ENCODE data around the gene TNFRSF19. TPM values are rescaled to one million over a fixed set of nuclear protein-coding genes. Genes with fewer than 3 reads are reported as not detected.

TNFRSF19 gene
- total RNA-seq, 2 donors from 2014 or later = 5.4 to 6.9 TPM

DNA sequence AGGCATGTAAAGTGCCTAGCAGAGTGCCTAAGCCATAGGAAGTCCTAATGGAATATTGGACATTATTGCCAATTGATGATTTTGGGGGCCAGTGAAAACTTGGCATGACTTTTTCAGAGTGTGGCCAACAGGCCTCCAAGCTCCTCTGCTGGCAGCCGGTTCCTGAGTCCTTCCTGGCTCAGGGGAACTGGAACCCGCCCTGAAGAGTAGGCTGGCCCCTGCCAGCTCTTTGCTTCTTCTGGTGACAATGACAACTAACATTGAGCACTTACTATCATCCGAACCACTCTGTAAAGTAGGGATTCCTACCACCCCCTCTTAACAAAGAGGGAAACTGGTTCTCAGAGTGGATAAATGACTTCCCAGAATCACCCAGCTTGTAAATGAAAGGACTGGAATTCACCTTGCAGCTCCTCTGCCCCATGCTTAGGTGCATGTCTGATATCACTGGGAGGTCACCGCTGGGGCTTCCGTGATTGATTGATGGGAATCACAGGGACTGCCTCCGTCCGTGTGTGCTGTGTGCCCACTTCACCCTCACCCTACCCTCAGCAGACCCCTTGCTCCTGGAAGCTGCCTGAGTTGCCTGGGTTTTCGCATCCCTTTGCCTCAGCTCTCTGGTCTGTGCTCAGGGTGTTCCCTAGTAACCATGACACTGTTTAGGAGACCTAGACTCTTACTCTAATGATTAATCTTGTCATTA is 50.6 kb downstream of the TNFRSF19 start:
- Histone ChIP-seq H3K9me3 (no peaks in the 10 kb centered on the region), H3K36me3 (replicated peaks in 1 of 2; ENCODE audit: insufficient read depth in 1 of 2, low read depth in 2 of 2) (no peaks in the 10 kb centered on the region), H3K27ac (peak overlapping the region in 2 of 4 donors; percentile 41 to 52), H3K27me3 (no peaks in the 10 kb centered on the region), H3K4me3 (no peak overlapping the region), H3K4me1 (no peaks in the 10 kb centered on the region)
- 52 to 61% methylated on average over 7 to 8 of the region's 8 CpGs for WGBS, 2 donors
- DNase-seq (no peak), ATAC-seq (peak; percentile 38)
- no peak for TF ChIP-seq POLR2A (IDR thresholded peaks at IDR 0.05)
- TF ChIP-seq, protein P1, sequence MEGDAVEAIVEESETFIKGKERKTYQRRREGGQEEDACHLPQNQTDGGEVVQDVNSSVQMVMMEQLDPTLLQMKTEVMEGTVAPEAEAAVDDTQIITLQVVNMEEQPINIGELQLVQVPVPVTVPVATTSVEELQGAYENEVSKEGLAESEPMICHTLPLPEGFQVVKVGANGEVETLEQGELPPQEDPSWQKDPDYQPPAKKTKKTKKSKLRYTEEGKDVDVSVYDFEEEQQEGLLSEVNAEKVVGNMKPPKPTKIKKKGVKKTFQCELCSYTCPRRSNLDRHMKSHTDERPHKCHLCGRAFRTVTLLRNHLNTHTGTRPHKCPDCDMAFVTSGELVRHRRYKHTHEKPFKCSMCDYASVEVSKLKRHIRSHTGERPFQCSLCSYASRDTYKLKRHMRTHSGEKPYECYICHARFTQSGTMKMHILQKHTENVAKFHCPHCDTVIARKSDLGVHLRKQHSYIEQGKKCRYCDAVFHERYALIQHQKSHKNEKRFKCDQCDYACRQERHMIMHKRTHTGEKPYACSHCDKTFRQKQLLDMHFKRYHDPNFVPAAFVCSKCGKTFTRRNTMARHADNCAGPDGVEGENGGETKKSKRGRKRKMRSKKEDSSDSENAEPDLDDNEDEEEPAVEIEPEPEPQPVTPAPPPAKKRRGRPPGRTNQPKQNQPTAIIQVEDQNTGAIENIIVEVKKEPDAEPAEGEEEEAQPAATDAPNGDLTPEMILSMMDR (IDR thresholded peaks at IDR 0.05) = no peak
- intact Hi-C loops (cut with DNase I) = no loop called here

DNA sequence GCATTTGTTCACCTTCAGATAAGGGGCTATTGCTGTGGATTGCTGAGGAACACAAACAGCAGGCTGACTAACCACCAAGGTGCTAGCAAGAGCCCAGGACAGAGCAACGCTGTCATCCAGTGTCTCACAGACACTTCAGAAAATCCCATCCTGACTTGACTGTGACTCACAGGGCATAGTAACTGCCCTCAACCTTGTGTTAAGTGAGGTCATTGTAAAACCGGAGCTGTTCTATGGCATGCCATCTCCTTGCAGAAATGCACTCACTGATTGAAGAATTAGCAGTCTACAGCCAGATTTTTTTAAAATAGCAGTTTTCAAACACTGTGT is 51.1 kb downstream of the TNFRSF19 start:
- TF ChIP-seq POLR2A (IDR thresholded peaks at IDR 0.05) = no peak
- WGBS, 2 donors = 16 to 18% methylated on average over 2 of the region's 2 CpGs
- intact Hi-C loops (cut with DNase I) = no loop called here
- Histone ChIP-seq H3K27me3 (no peaks in the 10 kb centered on the region), H3K36me3 (replicated peaks in 1 of 2; ENCODE audit: insufficient read depth in 1 of 2, low read depth in 2 of 2) (no peaks in the 10 kb centered on the region), H3K9me3 (no peaks in the 10 kb centered on the region), H3K4me3 (no peak overlapping the region), H3K27ac (peak overlapping the region in 2 of 4 donors; percentile 41 to 52), H3K4me1 (no peaks in the 10 kb centered on the region)
- ATAC-seq (peak; percentile 63), DNase-seq (no peak)

DNA sequence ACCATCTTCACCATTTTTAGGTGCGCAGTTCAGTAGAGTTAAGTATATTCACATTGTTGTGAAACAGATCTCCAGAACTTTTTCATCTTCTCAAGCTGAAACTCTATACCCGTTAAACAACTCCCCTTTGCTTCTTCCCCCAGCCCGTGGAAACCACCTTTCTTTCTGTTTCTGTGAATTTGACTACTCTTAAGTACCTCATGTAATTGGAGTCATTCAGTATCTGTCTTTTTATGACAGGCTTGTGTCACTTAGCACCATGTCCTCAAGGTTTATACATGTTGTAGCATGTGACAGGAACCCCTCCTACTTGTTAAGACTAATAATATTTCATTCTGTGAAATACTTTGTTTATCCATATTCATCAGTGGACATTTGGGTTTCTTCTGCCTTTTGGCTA is 52.8 kb downstream of the TNFRSF19 start:
- H3K4me1 ChIP-seq = no peaks in the 10 kb centered on the region
- TF ChIP-seq, protein P1 (IDR thresholded peaks at IDR 0.05) = no peak
- no peak for TF ChIP-seq POLR2A (IDR thresholded peaks at IDR 0.05)
- H3K27ac ChIP-seq = no peak overlapping the region
- H3K36me3 ChIP-seq (replicated peaks in 1 of 2; ENCODE audit: insufficient read depth in 1 of 2, low read depth in 2 of 2) = no peaks in the 10 kb centered on the region
- intact Hi-C loops (cut with DNase I) = no loop called here
- DNase-seq = no peak
- H3K9me3 ChIP-seq = no peaks in the 10 kb centered on the region
- no peaks in the 10 kb centered on the region for H3K27me3 ChIP-seq
- 85% methylated on average over 3 of the region's 3 CpGs for WGBS, 2 donors
- ATAC-seq = no peak
- no peak overlapping the region for H3K4me3 ChIP-seq

DNA sequence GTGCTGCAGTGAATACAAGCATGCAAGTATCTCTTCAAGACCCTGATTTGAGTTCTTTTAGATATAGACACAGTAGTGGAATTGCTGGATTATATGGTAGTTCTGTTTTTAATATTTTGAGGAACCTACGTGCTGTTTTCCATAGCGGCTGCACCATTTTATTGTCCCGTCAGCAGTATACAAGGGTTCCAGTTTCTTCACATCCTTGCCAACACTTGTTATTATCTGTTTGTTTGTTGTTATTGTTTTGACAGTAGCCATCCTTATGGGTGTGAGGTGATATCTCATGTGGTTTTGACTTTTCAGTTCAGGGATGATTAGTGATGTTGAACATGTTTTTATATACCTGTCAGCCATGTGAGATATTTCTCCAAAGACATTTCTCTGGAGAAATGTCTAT is 53.2 kb downstream of the TNFRSF19 start:
- intact Hi-C loops (cut with DNase I) = no loop called here
- Histone ChIP-seq H3K9me3 (no peaks in the 10 kb centered on the region), H3K4me3 (no peak overlapping the region), H3K36me3 (replicated peaks in 1 of 2; ENCODE audit: insufficient read depth in 1 of 2, low read depth in 2 of 2) (no peaks in the 10 kb centered on the region), H3K4me1 (no peaks in the 10 kb centered on the region), H3K27me3 (no peaks in the 10 kb centered on the region), H3K27ac (no peak overlapping the region)
- no peak for ATAC-seq
- TF ChIP-seq, protein P1 (IDR thresholded peaks at IDR 0.05) = no peak
- TF ChIP-seq POLR2A (IDR thresholded peaks at IDR 0.05) = no peak
- WGBS, 2 donors = 86 to 91% methylated on average over 3 of the region's 3 CpGs
- no peak for DNase-seq

DNA sequence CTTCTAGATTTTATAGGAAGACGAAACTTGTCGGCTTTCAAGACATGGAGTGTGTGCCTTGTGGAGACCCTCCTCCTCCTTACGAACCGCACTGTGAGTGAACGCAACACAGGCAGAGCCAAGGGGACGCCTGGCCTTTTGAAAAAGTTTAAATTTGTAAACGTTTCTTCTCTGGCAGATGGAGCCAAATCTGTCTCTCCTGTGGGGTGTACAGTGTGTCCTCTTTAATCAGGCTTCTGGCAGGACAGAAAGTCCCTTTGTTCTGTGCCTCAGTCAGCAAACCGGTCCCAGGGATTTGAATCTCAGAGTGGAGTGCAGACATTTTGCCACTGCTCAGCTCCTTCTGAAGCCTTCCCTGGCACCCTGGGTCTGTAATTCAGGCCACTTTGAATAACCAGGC is 56.5 kb downstream of the TNFRSF19 start:
- Histone ChIP-seq H3K4me1 (peaks cover 26% of the 10 kb centered on the region), H3K4me3 (no peak overlapping the region), H3K27ac (no peak overlapping the region), H3K36me3 (replicated peaks in 1 of 2; ENCODE audit: insufficient read depth in 1 of 2, low read depth in 2 of 2) (no peaks in the 10 kb centered on the region), H3K27me3 (no peaks in the 10 kb centered on the region), H3K9me3 (no peaks in the 10 kb centered on the region)
- TF ChIP-seq, protein P1 (IDR thresholded peaks at IDR 0.05) = no peak
- TF ChIP-seq POLR2A (IDR thresholded peaks at IDR 0.05) = no peak
- ATAC-seq = no peak
- DNase-seq = no peak
- intact Hi-C loops (cut with DNase I) = no loop called here
- WGBS, 2 donors = 65 to 76% methylated on average over 8 of the region's 8 CpGs

Measured in body of pancreas (tissue), 4 donors.